HG02970 (cell line): ENCODE measurements around the gene PICALM.
"Not testable (repeated sequence)": the region's sequence is repeated elsewhere in the genome, so short reads cannot be mapped to it uniquely, and the experiment has no call there.

Source experiments
- ATAC-seq: cut with Tn5 transposase; IDR thresholded peaks from one replicate; pipeline ENCODE4 v1.9.1; 2021; ENCODE audit warnings: mild to moderate bottlenecking, moderate library complexity, moderate number of reproducible peaks; ENCODE audit not compliant: unreplicated experiment, low FRiP score

PICALM gene

DNA sequence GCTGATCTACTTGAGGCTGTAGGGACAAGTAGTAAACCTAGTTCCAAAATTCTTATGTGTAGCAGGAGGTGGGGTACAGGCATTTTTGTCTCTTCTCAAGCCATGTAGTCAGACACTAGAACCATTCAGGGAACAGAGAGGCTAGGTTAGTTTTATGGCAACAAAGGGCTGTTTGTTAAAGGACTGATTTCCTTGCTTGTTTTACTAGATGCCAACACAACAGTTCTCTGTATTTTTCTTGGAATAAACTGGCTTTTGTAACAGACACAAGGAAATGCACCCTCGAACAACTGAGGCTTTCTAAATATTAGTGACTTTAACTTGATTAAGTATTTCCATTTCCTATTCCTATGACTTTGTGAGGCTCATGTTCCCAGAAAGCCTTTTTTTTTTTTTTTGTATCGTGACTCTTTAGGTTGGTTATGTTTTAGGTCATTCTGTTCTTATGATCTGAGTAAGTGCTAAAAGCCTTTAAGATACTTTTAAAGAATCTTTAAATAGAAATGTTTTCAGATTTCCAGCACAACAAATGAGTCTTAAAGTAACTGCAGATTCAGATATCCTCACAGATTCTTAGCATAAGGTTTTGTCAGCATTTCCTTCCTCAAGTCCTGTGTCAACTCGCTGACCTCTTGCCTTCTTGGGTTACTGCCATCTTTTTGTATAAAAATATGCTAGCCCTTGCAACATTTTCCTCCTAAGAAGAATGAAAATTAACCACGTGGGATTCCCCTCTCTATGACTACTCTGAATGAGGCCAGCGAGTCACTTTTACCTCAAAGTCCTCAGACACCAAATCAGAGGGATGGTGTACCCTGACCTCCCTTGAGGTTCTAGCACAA lies 121.2 kb downstream of the PICALM start:
- no peak for ATAC-seq

DNA sequence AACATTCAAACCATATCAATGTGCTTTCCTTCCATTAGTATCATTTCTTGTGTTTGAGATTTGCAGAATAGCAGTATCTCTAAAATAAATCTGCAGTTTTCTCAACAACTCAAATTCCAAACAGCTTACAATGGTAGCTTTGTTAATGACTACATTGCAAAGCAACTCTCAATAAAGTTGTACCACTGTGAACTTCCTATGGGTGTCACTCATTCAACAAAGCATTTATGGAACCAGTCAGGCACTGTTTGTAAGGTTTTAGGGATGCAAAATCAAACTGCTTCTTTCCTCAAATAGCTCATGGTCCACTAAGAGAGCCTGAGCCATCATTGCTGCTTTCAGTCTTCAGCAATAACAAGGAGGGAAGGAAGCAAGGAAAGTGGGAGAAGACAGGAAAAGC lies 122.7 kb downstream of the PICALM start:
- no peak for ATAC-seq

DNA sequence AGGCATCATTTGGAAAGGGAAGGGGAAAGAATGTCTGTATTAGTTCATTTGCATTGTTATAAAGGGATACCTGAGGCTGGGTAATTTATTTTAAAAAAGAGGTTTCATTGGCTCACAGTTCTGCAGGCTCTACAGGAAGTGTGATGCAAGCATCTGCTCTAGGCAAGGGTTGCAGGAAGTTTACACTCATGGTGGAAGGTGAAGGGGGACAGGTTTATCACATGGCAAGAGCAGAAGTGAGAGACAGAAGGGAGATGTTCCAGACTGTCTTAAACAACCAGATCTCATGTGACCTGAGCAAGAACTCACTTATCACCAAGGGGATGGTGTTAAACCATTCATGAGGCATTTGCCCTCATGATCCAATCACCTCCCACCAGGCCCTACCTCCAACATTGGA lies 123.1 kb downstream of the PICALM start:
- ATAC-seq: no peak

DNA sequence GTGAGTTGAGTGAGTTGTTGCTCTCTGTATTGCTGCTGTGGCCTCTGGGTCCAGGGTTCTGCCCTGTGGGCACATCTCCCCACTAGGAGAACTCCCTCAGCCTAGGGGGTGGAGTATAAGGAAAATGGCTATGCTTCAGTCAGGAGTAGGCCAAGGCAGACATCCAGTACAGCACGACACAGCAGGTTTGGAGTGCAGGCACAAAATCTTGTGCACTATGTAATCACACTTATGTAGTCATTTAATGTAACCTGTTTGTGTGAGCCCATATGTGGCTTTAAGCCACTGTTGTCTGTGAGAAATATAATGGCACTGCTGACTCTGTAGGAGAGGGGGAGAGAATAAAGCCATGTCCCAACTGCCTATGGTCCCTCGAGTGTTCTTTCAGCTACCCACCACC lies 123.6 kb downstream of the PICALM start:
- no peak for ATAC-seq

DNA sequence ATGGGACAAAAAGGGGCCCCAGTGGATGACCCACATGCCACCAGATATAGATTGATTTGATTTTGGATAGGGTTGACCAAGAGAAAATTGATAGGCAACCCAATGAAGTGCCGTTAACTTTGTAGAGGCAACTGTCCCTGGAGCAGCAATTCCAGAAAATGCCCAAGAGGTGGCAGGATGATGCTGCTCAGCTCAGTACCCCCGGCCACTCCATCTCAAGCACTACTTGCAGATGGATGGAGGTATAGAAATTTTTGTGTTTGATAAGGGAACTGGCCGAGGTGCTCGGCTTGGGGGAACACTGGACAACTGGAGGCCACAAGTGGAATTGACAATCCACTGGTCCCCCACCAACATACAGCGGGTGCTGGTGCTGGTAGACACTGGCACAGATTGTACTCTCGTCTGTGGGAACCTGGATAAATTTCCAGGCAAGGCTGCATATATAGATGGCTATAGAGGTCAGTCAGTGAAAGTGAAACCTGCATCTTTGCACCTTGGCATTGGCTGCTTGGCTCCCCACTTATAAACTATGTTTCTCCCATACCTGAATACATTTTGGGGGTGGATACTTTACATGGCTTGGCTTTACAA lies 127.4 kb downstream of the PICALM start:
- no peak for ATAC-seq

DNA sequence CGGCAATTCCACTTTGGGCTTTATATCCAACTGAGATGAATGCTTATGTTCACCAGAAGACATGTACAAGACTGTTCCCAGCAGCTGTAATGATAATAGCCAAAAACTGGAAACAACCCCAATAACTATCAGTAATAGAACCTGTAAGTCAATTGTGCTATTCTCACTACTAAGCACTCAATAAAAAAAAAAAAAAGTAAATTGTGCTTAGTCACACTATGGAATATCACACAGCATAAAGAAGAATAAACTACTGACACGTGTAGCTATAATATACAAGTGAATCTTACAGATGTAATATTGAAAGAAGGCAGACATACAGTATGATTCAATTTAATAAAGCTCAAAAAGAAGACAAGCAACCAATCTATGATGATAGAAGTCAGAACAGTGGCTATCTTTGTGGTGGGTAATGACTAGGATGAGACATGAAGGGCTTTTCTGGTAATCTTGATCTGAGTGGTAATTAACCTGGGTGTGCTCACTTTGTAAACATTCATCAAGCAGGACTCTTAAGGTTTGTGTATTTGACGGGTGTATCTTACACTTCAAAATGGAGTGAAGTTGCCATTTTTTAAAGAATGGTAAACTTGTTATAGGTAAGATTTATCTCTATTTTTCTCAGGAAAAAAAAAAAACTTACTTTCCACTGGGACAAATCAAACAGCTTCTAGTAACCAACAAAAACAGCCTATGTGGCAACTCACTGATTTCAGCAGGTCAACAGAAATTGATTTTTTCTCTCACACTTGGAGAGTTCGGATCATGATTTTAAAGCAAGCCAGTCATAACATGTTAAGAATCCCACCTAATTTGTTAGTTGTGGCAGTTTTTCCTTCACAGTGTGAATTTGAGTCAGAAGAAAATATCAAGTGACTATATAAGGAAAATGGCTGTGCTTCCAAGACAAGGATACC lies 129.5 kb downstream of the PICALM start:
- no peak for ATAC-seq

DNA sequence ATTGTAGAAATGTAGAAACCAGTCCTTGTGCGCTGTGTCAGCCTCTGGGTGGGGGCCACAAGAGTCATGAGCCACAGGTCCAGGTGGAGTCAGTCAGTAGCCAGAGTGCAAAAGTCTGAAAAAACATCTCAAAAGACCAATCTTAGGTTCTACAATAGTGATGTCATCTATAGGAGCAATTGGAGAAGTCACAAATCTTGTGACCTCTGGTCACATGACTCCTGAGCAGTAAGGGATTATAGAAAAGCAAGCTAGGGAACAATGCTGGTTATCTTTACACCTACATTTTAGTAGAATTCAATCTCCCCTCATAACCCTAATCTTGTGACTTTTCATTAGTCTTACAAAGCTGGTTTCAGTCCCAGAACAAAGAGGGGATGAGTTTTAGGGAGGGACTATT lies 131.0 kb downstream of the PICALM start:
- no peak for ATAC-seq

DNA sequence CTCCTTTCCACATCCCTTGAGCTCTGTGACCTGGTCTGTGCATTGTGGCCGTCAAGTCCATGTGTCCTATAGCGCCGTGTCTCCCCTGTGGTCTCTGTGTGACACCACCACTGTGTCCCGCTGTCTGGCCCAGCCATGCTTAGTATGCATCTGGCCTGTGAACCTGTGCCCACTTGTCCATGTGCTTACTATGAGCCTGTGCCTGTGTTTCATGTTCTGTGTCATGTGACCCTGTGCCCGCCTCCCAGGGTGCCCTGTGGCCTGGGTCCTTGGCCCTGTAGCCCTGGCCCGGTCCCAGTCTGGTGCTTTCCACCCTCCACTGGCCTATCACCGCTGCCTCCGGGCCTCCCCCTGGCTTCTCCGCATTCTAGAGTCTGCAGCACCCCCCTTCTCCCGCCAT lies 133.1 kb downstream of the PICALM start:
- no peak for ATAC-seq

DNA sequence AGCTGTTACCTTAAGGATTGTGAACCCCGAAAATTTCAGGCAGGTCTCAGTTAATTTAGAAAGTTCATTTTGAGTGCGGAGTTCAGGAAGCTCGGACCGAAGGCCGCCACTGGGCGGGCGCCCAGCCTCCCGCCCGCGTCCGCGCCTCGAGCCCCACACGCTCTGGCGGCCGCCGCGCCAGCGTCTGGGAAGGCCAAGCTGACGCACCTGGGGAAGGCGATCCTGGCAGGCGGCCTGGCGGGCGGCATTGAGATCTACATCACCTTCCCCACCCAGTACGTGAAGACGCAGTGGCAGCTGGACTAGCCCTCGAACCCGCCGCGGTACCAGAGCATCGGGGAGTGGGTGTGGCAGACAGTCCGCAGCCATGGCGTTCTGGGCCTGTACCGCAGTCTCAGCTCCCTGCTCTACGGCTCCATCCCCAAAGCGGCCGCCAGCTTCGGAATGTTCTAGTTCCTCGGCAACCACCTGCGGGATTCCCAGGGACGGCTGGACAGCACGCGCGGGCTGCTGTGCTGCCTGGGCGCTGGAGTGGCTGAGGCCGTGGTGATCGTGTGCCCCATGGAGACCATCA lies 134.2 kb downstream of the PICALM start:
- no peak for ATAC-seq

DNA sequence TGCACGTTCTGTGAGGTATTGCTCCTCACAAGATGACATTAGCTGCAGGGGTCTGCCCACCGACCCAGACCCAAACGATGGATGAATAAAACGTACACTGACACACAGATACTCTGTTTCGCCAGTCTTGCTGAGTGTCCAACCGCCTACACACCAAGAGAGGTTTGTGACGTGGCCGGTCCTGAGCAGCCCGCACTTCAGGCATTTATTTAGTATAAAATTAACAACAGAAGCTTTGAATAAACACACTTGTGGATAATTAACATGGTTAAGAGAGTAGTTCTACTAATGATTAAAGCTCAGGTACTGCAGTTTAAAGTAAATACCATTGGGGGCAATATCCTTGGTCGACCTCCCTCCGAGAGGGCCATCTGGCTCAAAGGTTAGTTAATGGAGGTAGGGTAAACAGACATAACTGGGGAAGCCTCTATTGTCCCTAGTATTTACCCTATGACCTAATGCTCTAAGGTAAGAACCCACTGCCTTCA lies 138.0 kb downstream of the PICALM start:
- ATAC-seq: no peak

DNA sequence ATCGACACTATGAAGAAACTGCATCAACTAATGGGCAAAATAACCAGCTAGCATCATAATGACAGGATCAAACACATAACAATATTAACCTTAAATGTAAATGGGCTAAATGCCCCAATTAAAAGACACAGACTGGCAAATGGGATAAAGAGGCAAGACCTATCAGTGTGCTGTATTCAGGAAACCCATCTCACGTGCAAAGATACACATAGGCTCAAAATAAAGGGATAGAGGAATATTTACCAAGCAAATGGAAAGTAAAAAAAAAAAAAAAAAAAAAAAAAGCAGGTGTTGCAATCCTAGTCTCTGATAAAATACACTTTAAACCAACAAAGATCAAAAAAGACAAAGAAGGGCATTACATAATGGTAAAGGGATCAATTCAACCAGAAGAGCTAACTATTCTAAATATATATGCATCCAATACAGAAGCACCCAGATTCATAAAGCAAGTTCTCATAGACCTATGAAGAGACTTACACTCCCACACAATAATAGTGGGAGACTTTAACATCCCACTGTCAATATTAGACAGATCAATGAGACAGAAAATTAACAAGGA lies 142.2 kb downstream of the PICALM start:
- ATAC-seq: not testable (repeated sequence)

DNA sequence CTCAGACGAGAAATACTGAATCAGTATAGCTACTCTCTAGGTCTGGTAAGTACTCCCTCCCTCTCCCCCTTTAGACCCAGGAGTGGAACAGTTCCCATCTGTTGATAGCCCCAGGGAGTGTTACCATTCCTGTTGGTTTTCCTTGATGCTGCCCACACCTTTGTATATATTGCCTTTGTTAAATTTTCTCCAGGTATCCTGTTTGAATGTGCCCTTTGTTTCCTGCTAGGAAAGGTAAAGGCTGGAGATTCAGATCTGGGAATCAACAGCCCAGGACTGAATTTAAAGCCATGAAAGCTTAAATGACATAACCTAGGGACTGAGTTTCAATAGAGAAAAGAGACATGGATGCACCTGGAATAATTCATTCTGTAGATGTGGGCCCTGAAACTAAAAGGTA lies 145.4 kb downstream of the PICALM start:
- ATAC-seq: no peak

DNA sequence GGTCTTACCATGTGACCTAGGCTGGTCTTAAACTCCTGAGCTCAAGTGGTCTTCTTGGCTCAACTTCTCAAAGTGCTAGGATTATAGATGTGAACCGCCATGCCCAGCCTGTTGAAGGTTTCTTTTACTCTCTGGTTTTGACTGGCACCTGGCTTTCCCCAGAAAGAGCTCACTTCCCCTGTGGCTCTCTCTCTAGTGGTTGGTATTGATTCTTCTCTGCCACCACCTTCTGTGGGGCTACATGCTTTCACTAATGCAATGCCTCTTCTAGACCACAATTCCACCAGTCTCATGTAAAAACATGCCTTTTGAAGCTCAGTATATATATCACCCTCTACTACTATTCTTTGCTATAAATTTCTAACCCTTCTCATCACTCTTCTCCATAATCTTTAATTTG lies 146.5 kb downstream of the PICALM start:
- ATAC-seq: no peak

DNA sequence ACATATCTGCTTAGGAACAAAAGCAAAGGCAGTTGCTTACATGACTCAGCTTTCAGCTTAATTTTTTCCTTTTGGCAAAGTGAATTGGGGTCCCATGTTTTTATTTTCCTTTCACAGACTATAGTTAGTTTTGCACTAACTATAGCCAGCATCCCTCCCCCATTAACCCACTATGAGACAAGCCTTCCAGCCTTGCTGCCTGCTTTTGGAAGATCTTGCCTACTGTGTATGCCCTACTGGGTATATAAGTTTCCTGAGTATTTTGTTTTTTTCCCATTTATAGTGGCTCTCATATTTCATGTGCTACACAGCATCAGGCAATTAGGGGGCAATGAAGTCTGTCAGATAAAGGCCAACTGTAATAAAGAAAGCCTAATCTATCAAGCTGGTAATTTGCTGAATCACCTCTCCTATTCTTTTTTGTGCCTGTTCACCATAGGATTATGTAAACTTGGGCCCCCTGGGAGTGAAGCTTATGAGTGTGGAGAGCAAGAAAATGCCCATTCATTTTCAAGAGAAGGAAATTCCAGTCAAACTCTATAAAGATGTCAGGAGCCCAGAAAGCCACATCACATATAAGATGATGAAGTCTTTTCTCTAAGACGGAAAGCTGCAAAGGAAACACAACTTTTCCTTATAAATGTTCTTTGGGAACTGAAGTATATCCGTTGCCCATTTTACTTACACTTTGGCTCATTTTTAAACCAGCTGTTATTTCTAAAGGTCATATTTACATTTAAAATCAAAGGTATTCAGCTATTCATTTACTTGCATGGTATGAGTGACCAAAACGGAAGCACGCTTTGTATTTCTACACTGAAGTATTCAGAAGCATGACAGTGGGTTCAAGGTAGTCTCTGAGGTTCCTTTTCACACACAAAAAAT lies 149.7 kb downstream of the PICALM start:
- no peak for ATAC-seq

DNA sequence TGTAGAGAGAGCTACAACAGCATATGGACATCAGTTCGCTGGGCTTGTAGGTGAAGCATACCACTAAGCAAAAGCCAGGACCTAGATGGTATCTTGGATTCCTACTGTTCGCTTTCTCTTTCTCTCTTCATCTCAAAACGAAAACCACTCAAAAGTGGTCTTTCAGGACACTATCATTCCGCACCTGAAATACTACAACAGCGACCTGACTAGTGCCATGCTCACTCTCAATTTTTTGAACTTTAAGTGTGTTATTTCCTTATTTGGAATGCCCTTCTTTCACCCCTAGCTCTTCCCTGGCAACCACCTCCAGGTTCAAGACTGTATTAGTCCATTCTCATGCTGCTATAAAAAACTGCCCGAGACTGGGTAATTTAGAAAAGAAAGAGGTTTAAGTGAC lies 154.5 kb downstream of the PICALM start:
- ATAC-seq: no peak

DNA sequence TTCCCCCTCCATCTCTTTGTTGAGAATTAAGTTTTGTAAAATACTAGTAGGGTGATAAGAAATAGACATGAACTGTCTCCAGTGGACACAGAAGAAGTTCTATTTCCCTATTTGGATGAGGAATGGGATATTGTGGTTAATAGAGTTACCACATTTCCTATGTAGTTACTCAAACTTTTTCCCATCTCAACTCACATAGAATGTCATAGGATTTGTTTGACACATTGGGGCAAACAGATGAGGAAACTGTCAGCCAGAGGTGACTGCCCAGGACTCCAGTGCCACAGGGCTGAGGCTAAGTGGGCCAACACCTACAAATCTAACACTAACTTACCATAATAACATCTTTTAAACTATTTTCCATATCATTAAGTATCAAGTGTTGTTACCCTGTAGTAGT lies 155.4 kb downstream of the PICALM start:
- no peak for ATAC-seq

DNA sequence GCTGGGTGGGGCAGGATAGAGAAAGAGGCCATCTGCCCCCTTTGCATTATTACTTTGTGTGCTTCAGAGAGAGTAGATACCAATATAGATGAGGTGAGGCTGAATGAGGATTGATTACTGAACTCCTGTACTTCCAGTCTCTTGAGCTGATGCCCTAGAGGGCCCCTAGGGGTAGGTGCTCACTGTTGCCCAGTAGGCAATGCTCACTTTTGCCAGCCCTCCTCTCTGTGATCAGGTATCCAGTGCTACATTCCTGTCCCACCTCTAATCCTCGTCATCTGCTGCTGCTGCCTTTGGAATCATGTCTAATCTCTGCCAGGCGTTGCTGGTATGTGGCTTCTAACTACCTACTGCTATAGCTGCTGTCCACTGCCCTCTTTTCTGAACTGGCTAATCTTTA lies 156.5 kb downstream of the PICALM start:
- ATAC-seq: no peak
